Naive B cell (primary cell): ENCODE measurements around the gene UBASH3B. TPM values are rescaled to one million over a fixed set of nuclear protein-coding genes. Genes with fewer than 3 reads are reported as not detected.
"Not testable (repeated sequence)": the region's sequence is repeated elsewhere in the genome, so short reads cannot be mapped to it uniquely, and the experiment has no call there.

Source experiments
- ATAC-seq, 2 donors: fragments of 150-1000 bp; cut with Tn5 transposase; 2 replicates each; pipeline ENCODE4 v1.10.0; 2021; ENCODE audit warnings: low read depth in 2 of 2, mild to moderate bottlenecking in 2 of 2, moderate library complexity in 2 of 2
- DNase-seq: peaks from one replicate; pipeline ENCODE4 v3.0.0; 2022
- H3K27ac Mint-ChIP-seq, 6 donors: one replicate each; pipeline ENCODE4 v1.8.0; 2020 to 2022; ENCODE audit warnings: mild to moderate bottlenecking in 6 of 6, mixed read lengths in 6 of 6, moderate library complexity in 5 of 6, inconsistent platforms in 2 of 6
- H3K27me3 Mint-ChIP-seq, 3 donors: one replicate each; pipeline ENCODE4 v1.8.0; 2021 to 2022; ENCODE audit warnings: mixed read lengths in 3 of 3, mild to moderate bottlenecking in 1 of 3
- H3K36me3 Mint-ChIP-seq, 2 donors: one replicate each; pipeline ENCODE4 v1.8.0; 2020 to 2022; ENCODE audit warnings: mixed read lengths in 2 of 2, inconsistent platforms in 1 of 2, mild to moderate bottlenecking in 1 of 2
- H3K4me1 Mint-ChIP-seq, 3 donors: one replicate each; pipeline ENCODE4 v1.8.0; 2020 to 2022; ENCODE audit warnings: mixed read lengths in 3 of 3, inconsistent platforms in 1 of 3, mild to moderate bottlenecking in 1 of 3, moderate library complexity in 1 of 3
- H3K4me3 Mint-ChIP-seq, 8 donors: one replicate each; pipeline ENCODE4 v1.8.0; 2020 to 2022; ENCODE audit warnings: mild to moderate bottlenecking in 8 of 8, mixed read lengths in 8 of 8, moderate library complexity in 8 of 8, inconsistent platforms in 2 of 8
- H3K9me3 Mint-ChIP-seq, 7 donors: one replicate each; pipeline ENCODE4 v1.8.0; 2020 to 2022; ENCODE audit warnings: mixed read lengths in 7 of 7, mild to moderate bottlenecking in 5 of 7, inconsistent platforms in 2 of 7, moderate library complexity in 1 of 7
- polyA plus RNA-seq, 6 donors: library from polyadenylated mRNA; unstranded; fragments of 300-500 nt; fragmentation: Illumina TruSeq; gene quantifications; one replicate each; pipeline ENCODE4 v1.2.3, GENCODE V29; 2021; ENCODE audit warnings: low read depth in 6 of 6

Gene UBASH3B
- 1 to 10 TPM; 2.2 to 5.5 (median 3.9) TPM for polyA plus RNA-seq

- Mint-ChIP-seq H3K27ac (peak within 1 kb of the TSS; percentile 78 to 97 (median 88)), H3K4me1 (peaks cover 15 to 41% (median 35%) of the 10 kb centered on the region in 3 donors), H3K4me3 (peak within 1 kb of the TSS; percentile 93 to 98 (median 96)), H3K27me3 (peaks cover 12 to 21% (median 19%) of the 10 kb centered on the region in 3 donors), H3K9me3 (no peaks in the 10 kb centered on the region), H3K36me3 (no peaks in the 10 kb centered on the region)
- DNase-seq (peak; percentile 58), ATAC-seq (peak; percentile 69 to 70)
Measured at GRCh38 chr11:122655527-122656072, at the start of gene UBASH3B. UBASH3B (plus strand) TSS chr11:122655722; CDS start chr11:122656050, 328 bp downstream.

DNA sequence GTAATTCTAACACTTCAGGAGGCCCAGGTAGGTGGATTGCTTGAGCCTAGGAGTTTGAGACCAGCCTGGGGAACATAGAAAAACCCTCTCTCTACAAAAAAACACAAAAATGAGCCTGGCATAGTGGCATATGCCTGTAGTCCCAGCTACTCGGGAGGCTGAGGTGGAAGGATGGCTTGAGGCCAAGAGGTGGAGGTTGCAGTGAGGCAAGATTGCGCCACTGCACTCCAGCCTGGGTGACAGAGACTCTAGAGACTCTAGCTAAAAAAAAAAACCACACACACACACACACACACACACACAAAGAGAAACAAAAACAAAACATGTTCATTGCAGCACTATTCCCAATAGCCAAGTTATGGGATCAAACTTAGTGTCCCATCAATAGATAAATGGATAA, 48.4 kb upstream of the UBASH3B start:
- Mint-ChIP-seq H3K27ac (peak overlapping the region in 1 of 6 donors; percentile 16), H3K27me3 (peaks cover 11 to 29% (median 17%) of the 10 kb centered on the region in 3 donors)
- not testable (repeated sequence) for ATAC-seq, H3K4me1 Mint-ChIP-seq, H3K36me3 Mint-ChIP-seq, DNase-seq, H3K4me3 Mint-ChIP-seq, H3K9me3 Mint-ChIP-seq

DNA sequence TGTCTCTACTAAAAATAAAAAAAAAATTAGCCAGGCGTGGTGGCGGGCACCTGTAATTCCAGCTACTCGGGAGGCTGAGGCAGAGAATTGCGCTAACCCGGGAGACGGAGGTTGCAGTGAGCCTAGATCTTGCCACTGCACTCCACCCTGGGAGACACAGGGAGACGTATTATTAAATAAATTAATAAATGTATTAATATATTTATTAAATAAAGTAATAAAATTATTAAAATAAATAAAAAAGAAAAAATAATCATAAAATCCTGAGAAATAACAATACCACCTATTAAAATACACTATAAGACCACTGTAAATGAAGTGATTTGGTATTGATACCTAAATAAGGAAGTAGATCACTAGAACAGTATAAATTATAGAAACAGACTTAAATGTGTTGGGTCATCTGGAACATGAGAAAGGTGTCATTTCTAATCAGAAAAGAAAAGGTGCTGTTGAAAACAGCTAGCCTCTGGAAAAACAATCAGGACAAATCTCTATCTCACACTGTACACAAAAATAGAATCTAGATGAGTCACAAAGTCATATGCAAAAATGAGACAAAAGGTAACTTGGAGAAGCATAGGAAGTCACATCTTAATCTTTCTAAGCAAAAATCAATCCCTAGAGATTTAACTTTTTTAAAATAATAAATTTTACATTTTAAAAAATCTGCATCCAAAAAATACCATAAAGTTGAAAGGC, 43.2 kb upstream of the UBASH3B start:
- peaks cover 0 to 5% (median 0%) of the 10 kb centered on the region in 3 donors for H3K4me1 Mint-ChIP-seq
- ATAC-seq (no peak), DNase-seq (no peak)
- H3K36me3 Mint-ChIP-seq = no peaks in the 10 kb centered on the region
- no peak overlapping the region for H3K27ac Mint-ChIP-seq
- H3K9me3 Mint-ChIP-seq = no peaks in the 10 kb centered on the region
- H3K27me3 Mint-ChIP-seq = peaks cover 6 to 23% (median 8%) of the 10 kb centered on the region in 3 donors
- no peak overlapping the region for H3K4me3 Mint-ChIP-seq

DNA sequence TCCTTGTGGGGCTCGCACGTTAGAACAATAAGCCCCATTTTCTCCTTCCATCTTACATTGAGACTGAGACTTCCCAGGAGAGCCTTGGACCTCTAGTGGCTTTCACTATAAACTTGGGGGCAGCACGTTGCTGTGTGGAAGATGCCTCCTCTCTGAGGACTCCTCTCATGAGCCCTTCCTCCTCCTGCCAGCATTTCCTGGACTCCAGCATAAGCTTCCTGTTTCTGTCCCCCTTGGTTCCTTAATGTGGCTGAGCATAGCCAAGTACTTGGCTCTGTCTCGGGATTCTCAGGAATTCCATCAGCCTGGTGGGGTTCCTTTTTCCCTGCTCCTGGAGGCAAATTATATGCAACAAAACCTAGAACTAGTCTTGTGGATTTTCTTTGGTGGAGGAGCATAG, 38.8 kb upstream of the UBASH3B start:
- Mint-ChIP-seq H3K4me3 (no peak overlapping the region), H3K4me1 (peaks cover 0 to 5% (median 0%) of the 10 kb centered on the region in 3 donors), H3K27ac (peak overlapping the region in 1 of 6 donors; percentile 86), H3K36me3 (no peaks in the 10 kb centered on the region), H3K27me3 (peaks cover 0 to 17% (median 8%) of the 10 kb centered on the region in 3 donors), H3K9me3 (peaks cover 0 to 11% (median 0%) of the 10 kb centered on the region in 7 donors)
- DNase-seq (no peak), ATAC-seq (no peak)

GRCh38 chr11:122617297-122617696, 38.2 kb upstream of the UBASH3B start:
- no peak overlapping the region for H3K4me3 Mint-ChIP-seq
- H3K27me3 Mint-ChIP-seq = peaks cover 0 to 17% (median 13%) of the 10 kb centered on the region in 3 donors
- no peak for ATAC-seq
- DNase-seq = no peak
- no peaks in the 10 kb centered on the region for H3K36me3 Mint-ChIP-seq
- peaks cover 0 to 5% (median 0%) of the 10 kb centered on the region in 3 donors for H3K4me1 Mint-ChIP-seq
- H3K9me3 Mint-ChIP-seq = peaks cover 0 to 11% (median 0%) of the 10 kb centered on the region in 7 donors
- no peak overlapping the region for H3K27ac Mint-ChIP-seq

DNA sequence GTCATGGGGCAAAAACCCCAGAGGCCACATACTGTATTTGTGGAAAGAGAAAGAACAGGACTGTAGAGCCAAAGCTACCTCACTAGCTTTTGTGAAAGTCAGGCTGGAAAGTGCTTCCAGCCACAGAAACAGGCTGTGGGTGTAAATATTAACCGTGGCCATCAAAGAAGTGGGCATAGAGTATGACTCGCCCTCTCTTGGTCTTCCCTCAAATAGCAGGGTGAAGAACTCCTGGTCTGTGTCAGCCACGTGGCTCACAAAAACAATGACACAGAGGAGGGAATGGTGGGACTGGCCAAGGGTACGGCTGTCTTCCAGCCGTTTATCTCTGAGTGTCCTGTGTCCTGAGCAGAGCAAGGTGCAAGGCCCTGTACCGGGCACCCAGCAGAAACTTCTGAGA, 37.6 kb upstream of the UBASH3B start:
- no peak overlapping the region for H3K27ac Mint-ChIP-seq
- H3K36me3 Mint-ChIP-seq = no peaks in the 10 kb centered on the region
- no peak overlapping the region for H3K4me3 Mint-ChIP-seq
- peaks cover 0 to 17% (median 13%) of the 10 kb centered on the region in 3 donors for H3K27me3 Mint-ChIP-seq
- no peak for DNase-seq
- ATAC-seq = no peak
- peaks cover 0 to 11% (median 0%) of the 10 kb centered on the region in 7 donors for H3K9me3 Mint-ChIP-seq
- H3K4me1 Mint-ChIP-seq = peaks cover 0 to 5% (median 0%) of the 10 kb centered on the region in 3 donors

- Mint-ChIP-seq H3K9me3 (peaks cover 0 to 11% (median 0%) of the 10 kb centered on the region in 7 donors), H3K4me1 (peaks cover 0 to 5% (median 0%) of the 10 kb centered on the region in 3 donors), H3K36me3 (no peaks in the 10 kb centered on the region), H3K27ac (no peak overlapping the region), H3K4me3 (no peak overlapping the region), H3K27me3 (peaks cover 4 to 21% (median 11%) of the 10 kb centered on the region in 3 donors)
- ATAC-seq = no peak
- DNase-seq = no peak
Measured at GRCh38 chr11:122618927-122619326, 36.6 kb upstream of the UBASH3B start.

DNA sequence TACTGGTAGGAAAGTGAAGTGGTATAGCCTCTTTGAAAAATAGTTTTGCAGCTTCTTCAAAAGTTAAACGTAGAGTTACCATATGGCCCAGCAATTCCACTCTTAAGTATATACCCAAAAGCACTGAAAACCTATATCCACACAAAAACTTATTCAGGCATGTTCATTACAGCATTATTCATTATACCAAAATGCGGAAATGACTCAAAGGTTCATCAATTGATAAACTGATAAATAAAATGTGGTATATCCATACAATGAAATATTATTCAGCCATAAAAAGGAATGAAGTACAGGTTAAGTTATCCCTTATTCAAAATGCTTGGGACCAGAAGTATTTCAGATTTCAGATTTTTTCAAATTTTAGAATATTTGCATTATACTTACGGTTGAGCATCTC, 35.8 kb upstream of the UBASH3B start:
- H3K4me1 Mint-ChIP-seq = peaks cover 0 to 5% (median 0%) of the 10 kb centered on the region in 3 donors
- H3K4me3 Mint-ChIP-seq = no peak overlapping the region
- ATAC-seq (no peak), DNase-seq (no peak)
- H3K27me3 Mint-ChIP-seq = peaks cover 8 to 27% (median 9%) of the 10 kb centered on the region in 3 donors
- peaks cover 0 to 11% (median 0%) of the 10 kb centered on the region in 7 donors for H3K9me3 Mint-ChIP-seq
- H3K27ac Mint-ChIP-seq = no peak overlapping the region
- no peaks in the 10 kb centered on the region for H3K36me3 Mint-ChIP-seq

- not testable (repeated sequence) for H3K9me3 Mint-ChIP-seq, H3K4me3 Mint-ChIP-seq, H3K27ac Mint-ChIP-seq, DNase-seq, H3K36me3 Mint-ChIP-seq, H3K4me1 Mint-ChIP-seq, ATAC-seq
- peaks cover 10 to 17% (median 16%) of the 10 kb centered on the region in 3 donors for H3K27me3 Mint-ChIP-seq
Measured at GRCh38 chr11:122625501-122625900, 30.0 kb upstream of the UBASH3B start.

DNA sequence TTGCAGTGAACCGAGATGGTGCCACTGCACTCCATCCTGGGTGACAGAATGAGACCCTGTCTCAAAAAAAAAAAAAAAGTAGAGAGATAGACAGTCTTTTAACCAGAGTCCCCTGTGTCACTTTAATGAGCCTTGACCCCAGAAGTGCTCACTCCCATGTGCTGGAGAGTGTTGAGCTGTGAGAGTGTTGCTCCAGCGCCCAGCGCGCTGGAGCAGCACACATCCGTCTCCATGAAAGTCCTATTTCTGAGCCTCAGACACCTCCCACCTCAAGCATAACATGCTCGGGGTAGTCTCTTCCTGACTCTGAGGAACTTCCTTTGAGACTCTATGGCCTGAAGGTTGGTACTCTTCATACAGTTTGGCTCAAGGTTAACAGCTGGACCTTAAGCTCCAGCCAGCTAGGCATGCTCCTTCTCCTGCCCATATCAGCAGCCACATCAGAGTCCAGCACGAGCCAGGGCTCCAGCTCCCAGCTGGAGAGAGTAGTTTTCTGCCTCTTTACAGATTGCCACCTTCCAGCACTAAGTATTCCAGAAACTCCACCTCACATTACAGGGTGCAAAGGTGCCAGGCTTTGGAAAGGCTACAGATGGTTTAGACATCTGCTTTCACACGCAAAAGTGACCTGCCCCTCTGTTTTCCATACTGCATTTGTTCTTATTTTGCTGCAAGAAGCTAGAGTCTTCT, 29.4 kb upstream of the UBASH3B start:
- DNase-seq = no peak
- no peak overlapping the region for H3K27ac Mint-ChIP-seq
- ATAC-seq = no peak
- peaks cover 0 to 3% (median 0%) of the 10 kb centered on the region in 7 donors for H3K9me3 Mint-ChIP-seq
- no peaks in the 10 kb centered on the region for H3K36me3 Mint-ChIP-seq
- H3K4me1 Mint-ChIP-seq = peaks cover 0 to 6% (median 0%) of the 10 kb centered on the region in 3 donors
- no peak overlapping the region for H3K4me3 Mint-ChIP-seq
- H3K27me3 Mint-ChIP-seq = peaks cover 10 to 17% (median 16%) of the 10 kb centered on the region in 3 donors

DNA sequence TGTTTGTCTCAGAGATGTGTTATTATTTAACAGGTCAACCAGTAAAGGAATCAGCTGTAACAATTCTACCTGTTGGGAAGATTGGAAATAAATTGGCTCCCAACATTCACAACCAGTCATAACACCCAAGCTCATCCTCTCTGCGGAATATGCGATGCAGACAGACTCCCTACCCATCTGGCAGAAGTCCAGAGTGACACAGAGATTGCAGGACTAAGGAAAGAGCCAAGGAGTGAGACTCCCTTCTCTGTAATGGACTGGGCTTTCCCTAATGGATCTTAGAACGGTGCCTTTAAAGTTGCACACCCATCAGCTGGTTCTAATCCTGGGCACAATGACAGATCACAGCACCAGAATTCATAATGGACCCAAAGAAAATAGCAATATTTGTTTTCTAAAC, 27.8 kb upstream of the UBASH3B start:
- H3K27ac Mint-ChIP-seq = peak overlapping the region in 1 of 6 donors; percentile 47
- peaks cover 0 to 6% (median 0%) of the 10 kb centered on the region in 3 donors for H3K4me1 Mint-ChIP-seq
- no peak overlapping the region for H3K4me3 Mint-ChIP-seq
- H3K27me3 Mint-ChIP-seq = peaks cover 10 to 16% (median 13%) of the 10 kb centered on the region in 3 donors
- no peak for DNase-seq
- no peaks in the 10 kb centered on the region for H3K36me3 Mint-ChIP-seq
- H3K9me3 Mint-ChIP-seq = no peaks in the 10 kb centered on the region
- ATAC-seq = no peak

DNA sequence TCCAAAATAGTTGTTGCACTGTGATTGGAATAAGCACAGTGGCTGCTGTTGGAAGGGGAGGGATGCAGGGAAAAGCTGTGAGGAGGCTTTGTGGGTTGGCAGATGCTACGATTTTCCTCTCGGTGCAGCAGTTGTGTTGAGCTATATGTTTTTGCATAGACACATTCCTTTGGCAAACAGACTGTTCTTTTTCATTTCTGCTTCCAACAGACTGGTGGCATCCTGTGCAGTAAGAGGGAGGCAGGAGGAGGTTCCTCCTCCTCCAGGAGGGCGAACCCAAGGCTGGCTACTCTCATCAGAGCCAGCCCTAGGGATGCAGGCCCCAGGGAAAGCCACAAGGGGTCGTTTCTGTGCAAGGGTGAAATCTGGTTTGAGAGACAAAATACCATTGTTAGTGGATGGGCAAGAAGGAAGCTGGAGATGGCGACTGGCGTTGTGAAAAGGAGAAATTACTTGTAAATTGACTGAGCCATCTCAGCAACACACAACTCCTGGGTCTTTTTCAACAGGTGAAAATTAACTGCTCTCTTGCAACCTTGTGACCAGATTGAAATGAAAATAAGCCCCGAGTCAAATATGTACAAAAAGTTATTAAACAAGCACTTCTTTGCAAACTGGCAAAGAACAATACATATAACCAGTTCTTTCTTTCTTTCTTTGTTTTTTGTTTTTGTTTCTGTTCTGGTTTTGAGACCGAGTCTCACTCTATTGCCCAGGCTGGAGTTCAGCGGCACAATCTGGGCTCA, 26.5 kb upstream of the UBASH3B start:
- Mint-ChIP-seq H3K4me3 (no peak overlapping the region), H3K4me1 (peaks cover 0 to 6% (median 0%) of the 10 kb centered on the region in 3 donors), H3K36me3 (no peaks in the 10 kb centered on the region), H3K27ac (peak overlapping the region in 3 of 6 donors; percentile 31 to 46 (median 45)), H3K9me3 (no peaks in the 10 kb centered on the region), H3K27me3 (peaks cover 5 to 13% (median 11%) of the 10 kb centered on the region in 3 donors)
- ATAC-seq = peak; percentile 87 to 91
- peak; percentile 59 for DNase-seq
